Measurements from ENCODE around the gene PXT1.
A peak's percentile ranks its signal among the peaks of the same experiment; 100 is the strongest.

The PXT1 gene

GRCh38 chr6:36353411-36353915 lies 89.2 kb downstream of the PXT1 start (continued):
- TF ChIP-seq ZBTB7A (tag by site-specific recombination; IDR thresholded peaks at IDR 0.05; ENCODE audit: low read depth) (no peak), ZNF16 (tag by site-specific recombination; IDR thresholded peaks at IDR 0.05; ENCODE audit: low read depth) (no peak), ZSCAN30 (tag by site-specific recombination; IDR thresholded peaks at IDR 0.05) (no peak), ZNF600 (tag by site-specific recombination; IDR thresholded peaks at IDR 0.05) (no peak), ZNF626 (tag by site-specific recombination; IDR thresholded peaks at IDR 0.05) (no peak), ZNF792 (tag by site-specific recombination; IDR thresholded peaks at IDR 0.05) (no peak), ZNF629 (tag by site-specific recombination; IDR thresholded peaks at IDR 0.05) (peak; percentile 76), ZBTB48 (tag by site-specific recombination; IDR thresholded peaks at IDR 0.05) (0 out of 2 replicates have a peak, but pooled peaks have one; percentile 18), SP7 (tag by site-specific recombination; IDR thresholded peaks at IDR 0.05) (peak; percentile 95), MYNN (tag by site-specific recombination; IDR thresholded peaks at IDR 0.05; ENCODE audit: borderline replicate concordance) (no peak), ZNF292 (tag by site-specific recombination; IDR thresholded peaks at IDR 0.05; ENCODE audit: borderline replicate concordance, low read depth) (no peak), ZNF280C (tag by site-specific recombination; IDR thresholded peaks at IDR 0.05) (no peak), ZNF146 (tag by site-specific recombination; IDR thresholded peaks at IDR 0.05) (no peak), INSM2 (tag by site-specific recombination; IDR thresholded peaks at IDR 0.05) (0 out of 2 replicates have a peak, but pooled peaks have one; percentile 10), ZNF777 (tag by site-specific recombination; IDR thresholded peaks at IDR 0.05; ENCODE audit: borderline replicate concordance) (no peak), ZNF350 (tag by site-specific recombination; IDR thresholded peaks at IDR 0.05) (no peak), GFI1B (tag by site-specific recombination; IDR thresholded peaks at IDR 0.05) (0 out of 2 replicates have a peak, but pooled peaks have one; percentile 15), ZNF341 (tag by site-specific recombination; IDR thresholded peaks at IDR 0.05; ENCODE audit: low read depth) (peak; percentile 72), ZNF513 (tag by site-specific recombination; IDR thresholded peaks at IDR 0.05) (no peak), PRDM1 (tag by site-specific recombination; IDR thresholded peaks at IDR 0.05) (no peak), GLIS1 (tag by site-specific recombination; IDR thresholded peaks at IDR 0.05) (peak; percentile 88), ZNF169 (tag by site-specific recombination; IDR thresholded peaks at IDR 0.05) (no peak), FEZF1 (tag by site-specific recombination; IDR thresholded peaks at IDR 0.05) (no peak), KLF1 (tag by site-specific recombination; IDR thresholded peaks at IDR 0.05) (no peak), KLF8 (tag by site-specific recombination; IDR thresholded peaks at IDR 0.05) (no peak), ZNF843 (tag by site-specific recombination; IDR thresholded peaks at IDR 0.05) (peak; percentile 39; the same call in 1 of the 2 replicates), ZNF623 (tag by site-specific recombination; IDR thresholded peaks at IDR 0.05) (no peak), TSHZ1 (tag by site-specific recombination; IDR thresholded peaks at IDR 0.05; ENCODE audit: borderline replicate concordance) (peak; percentile 53; the same call in 1 of the 2 replicates), ZNF221 (tag by site-specific recombination; IDR thresholded peaks at IDR 0.05; ENCODE audit: borderline replicate concordance) (no peak), ZSCAN18 (tag by site-specific recombination; IDR thresholded peaks at IDR 0.05) (no peak)

Measured in HEK293 (cell line).